ENCODE measurements around the gene POLG2. TPM values are rescaled to one million over a fixed set of nuclear protein-coding genes. Genes with fewer than 3 reads are reported as not detected.
A peak's percentile ranks its signal among the peaks of the same experiment; 100 is the strongest.
"Not testable (repeated sequence)": the region's sequence is repeated elsewhere in the genome, so short reads cannot be mapped to it uniquely, and the experiment has no call there.

The POLG2 gene
- total and polyA plus RNA-seq, 9 of the 15 experiments (the other 6 are each of a cell fraction or from before 2014, with no cell fraction given), result 13.4 to 44.8 (median 37.0) TPM

- H3K4me1 ChIP-seq (replicated peaks in 1 of 2; ENCODE audit: control insufficient read depth in 2 of 2, insufficient read depth in 2 of 2, low read length in 2 of 2); H3K9ac ChIP-seq (ENCODE audit: insufficient read depth in 1 of 2, low read depth in 2 of 2, low read length in 2 of 2); H3K27ac ChIP-seq (ENCODE audit: extremely low read depth, low read depth, low read length); H3K4me3 ChIP-seq; H3K4me2 ChIP-seq (ENCODE audit: insufficient read depth, low read length); H3K9me1 ChIP-seq (ENCODE audit: control insufficient read depth, insufficient read depth, low read length); intact Hi-C loops (cut with micrococcal nuclease); FAIRE-seq; ATAC-seq; POLR2A ChIA-PET; CTCF ChIA-PET (ENCODE audit: low intra/inter-chr PET ratio); H4K20me1 ChIP-seq (replicated peaks; ENCODE audit: control insufficient read depth, insufficient read depth, low read length); H3K79me2 ChIP-seq (ENCODE audit: control insufficient read depth, insufficient read depth, low read length); BruUV-seq (replicated peaks); in situ Hi-C loops (cut with MboI); DNase-seq (ENCODE audit: extremely low read depth in 1 of 4, low spot score in 3 of 4); H3K36me3 ChIP-seq (ENCODE audit: control insufficient read depth, insufficient read depth, low read length); H3K27me3 ChIP-seq (ENCODE audit: control insufficient read depth in 2 of 2, insufficient read depth in 2 of 2, low read length in 2 of 2); H2AFZ ChIP-seq (ENCODE audit: low read depth, low read length): not testable (repeated sequence)
- H3K9me3 ChIP-seq (replicated peaks; ENCODE audit: control insufficient read depth, insufficient read depth, low read depth, low read length), result peaks cover 20% of the 10 kb centered on the region
- WGBS (ENCODE audit: insufficient coverage, low coverage, missing lambda C conversion rate), result 44% methylated on average over 1 of the region's 1 CpG
- TF ChIP-seq ZNF707 (CRISPR knock-in tag; conservative IDR thresholded peaks at IDR 0.05), result peak; percentile 90
Measured at GRCh38 chr17:64439521-64439920, 57.3 kb downstream of the POLG2 start.

GRCh38 chr17:64437944-64438525, 58.8 kb downstream of the POLG2 start:
- ATAC-seq (no peak), FAIRE-seq (no peak), DNase-seq (ENCODE audit: extremely low read depth in 1 of 4, low spot score in 3 of 4) (no peak)
- Histone ChIP-seq H3K79me2 (ENCODE audit: control insufficient read depth, insufficient read depth, low read length) (no peaks in the 10 kb centered on the region), H3K9ac (ENCODE audit: insufficient read depth in 1 of 2, low read depth in 2 of 2, low read length in 2 of 2) (no peak overlapping the region), H2AFZ (ENCODE audit: low read depth, low read length) (no peak overlapping the region), H3K4me3 (no peak overlapping the region), H3K36me3 (ENCODE audit: control insufficient read depth, insufficient read depth, low read length) (no peaks in the 10 kb centered on the region), H3K27me3 (ENCODE audit: control insufficient read depth in 2 of 2, insufficient read depth in 2 of 2, low read length in 2 of 2) (no peaks in the 10 kb centered on the region), H3K27ac (ENCODE audit: extremely low read depth, low read depth, low read length) (no peak overlapping the region), H3K4me2 (ENCODE audit: insufficient read depth, low read length) (no peak overlapping the region), H3K4me1 (replicated peaks in 1 of 2; ENCODE audit: control insufficient read depth in 2 of 2, insufficient read depth in 2 of 2, low read length in 2 of 2) (peaks cover 4 to 9% of the 10 kb centered on the region in 2 experiments; a peak in 4 of 5 replicates), H4K20me1 (replicated peaks; ENCODE audit: control insufficient read depth, insufficient read depth, low read length) (no peaks in the 10 kb centered on the region), H3K9me3 (replicated peaks; ENCODE audit: control insufficient read depth, insufficient read depth, low read depth, low read length) (peaks cover 20% of the 10 kb centered on the region), H3K9me1 (ENCODE audit: control insufficient read depth, insufficient read depth, low read length) (no peaks in the 10 kb centered on the region)
- CTCF ChIA-PET (ENCODE audit: low intra/inter-chr PET ratio), result no interaction called here
- intact Hi-C loops (cut with micrococcal nuclease), result no loop called here
- 47% methylated on average over 5 of the region's 5 CpGs for WGBS (ENCODE audit: insufficient coverage, low coverage, missing lambda C conversion rate)
- in situ Hi-C loops (cut with MboI), result no loop called here
- POLR2A ChIA-PET, result interaction anchor here (0.6 to 0.8 kb wide), 3 partner anchors 9 to 47 kb away, joined by 3 read pairs; no protein-coding TSS in a partner anchor
- BruUV-seq (replicated peaks), result no TSS peak
- no peak for TF ChIP-seq ZNF668 (CRISPR knock-in tag; IDR thresholded peaks at IDR 0.05)
- no peak for TF ChIP-seq ARID3B (CRISPR knock-in tag; IDR thresholded peaks at IDR 0.05; ENCODE audit: borderline replicate concordance)
- no peak for TF ChIP-seq SFPQ (IDR thresholded peaks at IDR 0.05; ENCODE audit: low read depth, low read length)
- TF ChIP-seq TRIM24 (IDR thresholded peaks at IDR 0.05), result peak in 1 of 2 experiments; percentile 66; a peak in 2 of 4 replicates
- no peak for TF ChIP-seq MED1 (CRISPR knock-in tag; IDR thresholded peaks at IDR 0.05; ENCODE audit: borderline replicate concordance)
- TF ChIP-seq TRIM28 (IDR thresholded peaks at IDR 0.05), result peak; percentile 98
- peak; percentile 92; the same call in 1 of the 2 replicates for TF ChIP-seq HLTF (IDR thresholded peaks at IDR 0.05)
- TF ChIP-seq LCOR (CRISPR knock-in tag; IDR thresholded peaks at IDR 0.05), result no peak
- no peak for TF ChIP-seq ZBTB1 (CRISPR knock-in tag; IDR thresholded peaks at IDR 0.05; ENCODE audit: borderline replicate concordance, low read depth)
- peak; percentile 96 for TF ChIP-seq CBX1 (IDR thresholded peaks at IDR 0.05; ENCODE audit: low read depth)
